Muscle layer of colon (tissue), 2 donors: ENCODE measurements around the gene CIAO3.
A peak's percentile ranks its signal among the peaks of the same experiment; 100 is the strongest.

ENCODE experiments used
- H3K27ac ChIP-seq: one replicate; pipeline ENCODE4 v1.7.0; 2013; ENCODE audit warnings: low read depth, mild to moderate bottlenecking, low read length, moderate library complexity
- H3K27me3 ChIP-seq, 2 donors: one replicate each; pipeline ENCODE4 v1.7.0; 2013; ENCODE audit warnings: low read length in 2 of 2, mild to moderate bottlenecking in 2 of 2; ENCODE audit not compliant: insufficient read depth in 2 of 2, control insufficient read depth in 1 of 2
- H3K36me3 ChIP-seq: one replicate; pipeline ENCODE4 v1.7.0; 2013; ENCODE audit warnings: mild to moderate bottlenecking, low read length; ENCODE audit not compliant: insufficient read depth
- H3K4me1 ChIP-seq: one replicate; pipeline ENCODE4 v1.7.0; 2013; ENCODE audit warnings: mild to moderate bottlenecking, low read length; ENCODE audit not compliant: insufficient read depth
- H3K4me3 ChIP-seq, 2 donors: one replicate each; pipeline ENCODE4 v1.7.0; 2013; ENCODE audit warnings: low read length in 2 of 2, low read depth in 1 of 2, mild to moderate bottlenecking in 1 of 2, moderate library complexity in 1 of 2
- H3K9ac ChIP-seq: one replicate; pipeline ENCODE4 v1.7.0; 2013; ENCODE audit warnings: low read length
- H3K9me3 ChIP-seq: one replicate; pipeline ENCODE4 v1.7.0; 2013; ENCODE audit warnings: mild to moderate bottlenecking, low read length
- donor health status: abdominal sarcoma.
- donor health status: Adenocarcinoma of cecum.

CIAO3 gene

DNA sequence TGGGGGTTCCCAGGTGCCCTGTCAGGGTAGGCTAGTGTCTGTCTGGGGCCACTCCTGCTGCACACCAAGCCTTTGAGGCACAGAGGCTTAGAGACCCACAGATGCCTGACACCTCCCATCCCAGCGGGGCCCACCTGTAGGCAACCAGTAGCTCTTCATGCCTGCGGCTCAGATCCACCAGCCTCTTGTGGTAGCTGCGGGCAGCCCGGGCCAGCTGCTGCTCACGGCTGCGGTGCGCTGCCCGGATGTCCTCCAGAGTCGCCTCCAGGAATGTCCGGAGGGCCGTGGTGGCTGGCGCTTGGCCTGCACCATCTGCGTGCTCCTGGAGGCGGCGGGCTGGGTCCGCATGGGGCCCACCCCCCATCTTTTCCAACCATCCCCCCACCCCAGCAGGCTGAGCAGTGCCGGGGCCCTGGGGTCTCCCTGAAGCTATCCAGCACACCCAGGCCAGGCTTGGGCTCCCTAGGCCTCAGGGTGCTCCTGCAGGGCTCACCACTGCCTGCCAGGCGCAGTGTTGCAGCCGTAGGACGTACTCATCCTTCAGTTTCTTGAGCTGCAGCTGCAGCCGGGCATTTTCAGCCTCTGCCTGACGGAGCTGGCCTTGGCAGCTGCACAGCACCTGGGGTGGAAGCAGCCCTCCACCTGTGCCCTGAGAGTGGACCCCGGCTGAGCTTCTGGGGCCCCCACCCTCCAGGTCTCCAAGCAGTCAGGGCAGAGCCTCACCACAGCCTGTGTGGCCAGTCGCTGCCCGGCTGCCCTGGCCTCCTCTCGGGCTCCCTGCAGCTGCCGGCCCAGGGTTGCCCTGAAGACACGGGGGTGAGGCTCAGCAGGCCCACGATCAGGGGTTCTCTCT lies 16.4 kb downstream of the CIAO3 start:
- Histone ChIP-seq H3K4me1 (peaks cover 28% of the 10 kb centered on the region), H3K27ac (no peak overlapping the region)

DNA sequence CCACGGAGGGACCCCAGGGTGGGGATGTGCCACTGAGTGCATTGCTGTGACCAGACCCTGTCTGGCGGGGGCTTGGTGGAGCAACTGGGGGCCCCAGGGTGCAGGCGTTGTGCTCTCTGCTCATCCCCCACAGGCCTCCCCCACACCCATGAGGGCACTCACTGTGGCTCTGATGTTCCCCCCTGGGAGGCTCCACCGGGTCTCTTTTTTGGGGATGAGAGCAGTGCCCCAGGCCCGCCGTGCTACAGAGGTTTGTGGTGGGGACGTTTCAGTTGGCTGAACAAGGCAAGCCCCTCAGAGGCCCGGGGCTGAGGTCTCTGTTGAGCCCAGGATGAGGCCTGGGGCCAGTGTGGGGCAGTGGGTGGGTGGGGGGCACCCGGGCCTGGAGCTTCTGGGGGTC lies 17.1 kb downstream of the CIAO3 start:
- Histone ChIP-seq H3K36me3 (no peaks in the 10 kb centered on the region), H3K9me3 (no peaks in the 10 kb centered on the region), H3K4me3 (no peak overlapping the region), H3K27me3 (peaks cover 16 to 41% of the 10 kb centered on the region in 2 donors), H3K9ac (no peak overlapping the region), H3K4me1 (peaks cover 30% of the 10 kb centered on the region), H3K27ac (no peak overlapping the region)

More for the DNA sequence above, 16.4 kb downstream of the CIAO3 start:
- no peaks in the 10 kb centered on the region for H3K9me3 ChIP-seq
- no peaks in the 10 kb centered on the region for H3K36me3 ChIP-seq
- no peak overlapping the region for H3K9ac ChIP-seq
- no peak overlapping the region for H3K4me3 ChIP-seq
- peaks cover 16 to 46% of the 10 kb centered on the region in 2 donors for H3K27me3 ChIP-seq

DNA sequence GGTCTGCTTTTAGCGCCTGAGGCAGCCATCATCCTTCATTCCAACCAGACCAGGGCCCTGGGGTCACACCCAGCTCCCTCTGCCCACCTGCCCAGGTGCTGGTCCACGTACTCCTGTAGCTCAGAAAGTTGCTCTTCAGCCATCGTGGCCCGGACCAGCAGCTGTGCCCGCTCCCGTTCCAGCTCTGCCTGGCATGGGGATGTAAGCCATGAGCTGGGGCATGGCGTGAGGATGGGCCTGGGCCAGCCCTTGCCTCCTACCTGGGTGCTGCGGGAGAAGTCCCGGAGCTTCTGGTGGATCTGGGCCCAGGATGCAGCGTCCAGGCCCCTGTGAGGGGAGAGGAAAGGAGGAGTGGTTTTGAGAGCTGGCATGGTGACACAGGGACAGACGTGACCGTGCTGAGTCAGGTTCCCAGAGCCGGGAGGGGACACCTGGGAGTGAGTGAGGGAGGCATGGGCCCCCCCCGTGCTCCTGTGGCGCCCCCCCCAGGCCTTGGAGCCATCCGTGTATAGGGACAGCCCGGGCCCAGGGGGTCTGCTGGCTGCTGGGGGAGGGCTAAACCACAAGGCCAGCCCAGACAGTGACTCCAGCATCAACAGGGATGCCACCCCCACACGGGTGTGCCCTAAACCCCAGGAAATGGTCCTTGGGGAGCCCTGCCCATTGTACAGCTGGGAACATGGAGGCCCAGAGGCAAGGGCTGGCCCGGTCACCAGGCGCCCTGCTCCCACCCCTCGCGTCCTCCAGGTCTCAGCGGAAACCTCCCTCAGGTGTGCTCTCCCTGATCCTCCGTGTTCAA lies 17.8 kb downstream of the CIAO3 start:
- H3K4me1 ChIP-seq: peaks cover 30% of the 10 kb centered on the region
- peaks cover 16 to 36% of the 10 kb centered on the region in 2 donors for H3K27me3 ChIP-seq
- H3K27ac ChIP-seq: no peak overlapping the region
- H3K4me3 ChIP-seq: no peak overlapping the region
- H3K9ac ChIP-seq: no peak overlapping the region
- no peaks in the 10 kb centered on the region for H3K36me3 ChIP-seq
- no peaks in the 10 kb centered on the region for H3K9me3 ChIP-seq

DNA sequence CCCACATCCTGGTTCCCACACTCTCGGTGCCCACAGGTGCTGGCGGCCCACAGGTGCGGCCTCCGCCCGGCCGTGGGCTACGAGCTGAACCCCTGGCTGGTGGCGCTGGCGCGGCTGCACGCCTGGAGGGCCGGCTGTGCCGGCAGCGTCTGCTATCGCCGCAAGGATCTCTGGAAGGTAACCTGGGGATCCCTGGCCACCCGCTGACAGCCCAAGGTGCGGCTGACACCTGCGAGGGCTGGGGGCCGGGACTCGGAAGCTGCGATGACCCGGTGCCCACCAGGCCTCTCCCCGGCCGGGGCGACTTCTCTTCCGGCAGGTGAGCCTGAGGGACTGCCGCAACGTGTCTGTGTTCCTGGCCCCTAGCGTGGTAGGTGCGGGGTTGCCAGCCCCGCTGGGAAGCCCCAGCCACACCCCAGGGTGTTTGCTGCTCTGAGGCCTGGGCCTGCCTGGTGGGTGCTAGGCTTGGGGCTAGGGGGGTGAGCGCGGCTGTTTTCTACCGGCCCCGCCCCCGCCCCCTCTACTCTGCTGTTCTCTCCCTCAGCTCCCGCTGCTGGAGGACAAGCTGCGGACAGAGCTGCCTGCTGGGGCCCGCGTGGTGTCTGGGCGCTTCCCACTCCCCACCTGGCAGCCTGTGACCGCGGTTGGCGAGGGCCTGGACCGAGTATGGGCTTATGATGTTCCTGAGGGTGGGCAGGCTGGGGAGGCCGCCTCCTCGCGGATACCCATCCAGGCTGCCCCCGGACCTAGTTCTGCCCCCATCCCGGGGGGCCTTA lies 18.8 kb downstream of the CIAO3 start:
- Histone ChIP-seq H3K36me3 (no peaks in the 10 kb centered on the region), H3K9me3 (no peaks in the 10 kb centered on the region), H3K4me3 (peak overlapping the region; percentile 68 to 91), H3K4me1 (peaks cover 25% of the 10 kb centered on the region), H3K9ac (no peak overlapping the region), H3K27ac (no peak overlapping the region), H3K27me3 (peaks cover 11 to 29% of the 10 kb centered on the region in 2 donors)

DNA sequence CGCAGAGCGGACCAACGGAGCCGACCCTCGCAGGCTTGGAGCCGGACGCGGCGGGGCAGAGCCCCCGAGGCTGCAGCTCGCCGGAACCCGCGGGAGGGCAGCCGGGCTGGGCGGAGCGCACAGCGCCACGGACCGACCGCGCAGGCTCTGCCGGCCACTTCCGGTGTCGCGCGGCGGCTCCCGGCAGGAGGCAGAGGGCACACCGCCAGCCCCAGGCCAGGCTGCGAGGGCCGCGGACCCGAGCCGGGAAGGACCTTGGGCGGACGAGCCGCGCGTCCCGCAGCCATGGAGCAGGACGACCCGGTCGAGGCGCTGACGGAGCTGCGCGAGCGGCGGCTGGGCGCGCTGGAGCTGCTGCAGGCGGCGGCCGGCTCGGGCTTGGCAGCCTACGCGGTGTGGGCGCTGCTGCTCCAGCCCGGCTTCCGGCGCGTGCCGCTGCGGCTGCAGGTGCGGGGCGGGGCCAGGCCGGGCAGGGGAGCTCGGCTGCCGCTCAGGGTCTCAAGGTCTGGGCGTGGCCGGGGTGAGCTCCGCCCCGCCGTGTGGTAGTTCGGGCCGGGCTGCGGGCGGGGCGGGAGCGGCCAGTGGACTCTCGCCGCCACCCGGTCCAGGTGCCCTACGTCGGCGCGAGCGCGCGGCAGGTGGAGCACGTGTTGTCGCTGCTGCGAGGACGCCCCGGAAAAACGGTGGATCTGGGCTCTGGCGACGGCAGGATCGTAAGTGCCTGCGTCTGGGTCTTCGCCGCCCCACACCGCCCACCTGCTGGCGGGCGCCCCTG lies 19.6 kb downstream of the CIAO3 start, which contains the start of gene ANTKMT:
Gene ANTKMT, plus strand, starts transcription at position 157 of the 775 bp plus-strand sequence. Its CDS starts 129 bp downstream, at position 286.
- H3K9me3 ChIP-seq: no peaks in the 10 kb centered on the region
- H3K4me1 ChIP-seq: peaks cover 25% of the 10 kb centered on the region
- peak within 1 kb of the TSS; percentile 68 to 91 for H3K4me3 ChIP-seq
- peaks cover 6 to 31% of the 10 kb centered on the region in 2 donors for H3K27me3 ChIP-seq
- H3K36me3 ChIP-seq: no peaks in the 10 kb centered on the region
- peak within 1 kb of the TSS; percentile 27 for H3K9ac ChIP-seq
- H3K27ac ChIP-seq: peak within 1 kb of the TSS; percentile 98

DNA sequence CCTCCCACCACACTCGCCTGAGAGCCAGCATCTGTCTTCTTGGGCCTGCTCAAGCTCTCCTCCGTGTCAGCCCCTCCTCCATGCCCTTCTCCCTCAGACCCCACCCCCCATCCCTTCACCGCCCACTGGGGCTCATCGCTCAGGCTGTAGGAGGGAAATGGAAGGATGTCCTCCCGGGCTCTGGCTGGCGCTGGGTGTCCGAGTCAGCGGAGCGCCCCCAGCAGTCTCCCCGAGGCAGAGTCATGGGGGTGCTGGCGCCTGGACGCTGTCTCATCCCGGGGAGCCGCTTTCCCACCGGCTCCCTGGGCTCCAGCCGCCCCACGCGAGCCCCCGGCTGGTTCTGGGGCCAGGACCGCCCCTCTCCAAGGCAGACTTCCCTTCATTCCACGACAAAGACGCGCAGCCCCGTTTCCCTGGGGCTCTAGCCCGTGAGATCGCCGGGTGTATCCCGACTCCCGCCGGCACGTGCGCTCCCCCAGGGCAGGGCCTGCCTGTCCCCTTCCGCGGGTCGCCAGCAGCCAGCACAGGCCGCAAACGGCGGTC lies 20.3 kb downstream of the CIAO3 start:
- Histone ChIP-seq H3K4me3 (peak overlapping the region; percentile 68 to 91), H3K9me3 (no peaks in the 10 kb centered on the region), H3K27ac (peak overlapping the region; percentile 98), H3K9ac (peak overlapping the region; percentile 27), H3K4me1 (peaks cover 31% of the 10 kb centered on the region), H3K27me3 (peaks cover 0 to 29% of the 10 kb centered on the region in 2 donors), H3K36me3 (no peaks in the 10 kb centered on the region)

DNA sequence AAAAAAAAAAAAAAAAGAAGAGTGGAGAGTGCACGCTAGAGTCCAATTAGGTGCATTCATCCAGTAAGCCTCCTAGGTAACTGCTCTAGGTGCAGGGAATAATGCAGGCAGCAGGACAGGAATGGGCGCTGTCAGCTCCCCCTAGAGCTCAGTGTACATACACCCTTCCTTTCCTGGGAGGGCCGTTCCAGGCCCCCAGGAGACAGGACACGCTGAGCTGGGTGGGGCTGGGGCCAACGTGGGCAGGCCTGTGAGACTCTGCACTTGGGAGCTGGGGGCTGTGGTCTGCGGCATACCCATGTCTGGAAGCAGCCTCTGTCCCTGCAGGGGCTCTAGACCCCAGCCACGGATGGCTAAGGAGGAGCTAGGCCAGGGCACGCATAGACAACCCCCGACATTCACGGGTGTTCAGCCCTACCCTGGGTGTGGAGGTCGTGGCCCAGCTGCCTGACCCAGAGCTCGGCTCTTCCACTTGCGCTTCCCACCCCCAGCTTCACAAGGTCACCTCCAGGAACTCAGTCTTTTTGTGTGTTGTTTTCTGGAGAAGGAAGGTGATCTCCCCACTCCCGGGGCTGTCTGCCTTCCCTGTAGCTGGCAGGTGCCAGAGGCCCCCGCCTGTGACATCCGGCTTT lies 20.9 kb downstream of the CIAO3 start:
- Histone ChIP-seq H3K27ac (peak overlapping the region; percentile 98), H3K36me3 (no peaks in the 10 kb centered on the region), H3K27me3 (peaks cover 0 to 23% of the 10 kb centered on the region in 2 donors), H3K4me1 (peaks cover 31% of the 10 kb centered on the region), H3K4me3 (peak overlapping the region; percentile 68 to 91), H3K9ac (peak overlapping the region; percentile 27), H3K9me3 (no peaks in the 10 kb centered on the region)

DNA sequence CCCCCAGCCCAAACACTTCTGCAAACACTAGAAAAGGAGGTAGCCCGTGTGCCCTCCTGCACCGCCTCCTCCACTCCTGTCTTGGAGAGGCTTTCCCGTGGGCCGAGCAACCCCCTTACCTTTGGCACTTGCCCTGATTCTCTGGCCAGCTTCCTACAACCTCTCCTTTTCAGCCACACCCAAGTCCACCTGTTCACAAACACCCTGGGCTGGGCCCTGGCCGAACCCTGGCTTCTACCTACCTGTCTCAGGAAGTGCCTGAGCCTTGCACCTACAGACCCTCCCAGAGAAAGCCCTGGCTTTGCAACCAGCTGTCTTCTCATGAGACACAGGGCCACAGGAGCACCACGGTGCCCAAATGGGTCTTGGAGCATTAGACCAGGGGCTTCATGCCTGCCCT lies 21.9 kb downstream of the CIAO3 start:
- no peaks in the 10 kb centered on the region for H3K9me3 ChIP-seq
- H3K27me3 ChIP-seq: peaks cover 0 to 23% of the 10 kb centered on the region in 2 donors
- peaks cover 34% of the 10 kb centered on the region for H3K4me1 ChIP-seq
- H3K9ac ChIP-seq: no peak overlapping the region
- no peak overlapping the region for H3K27ac ChIP-seq
- H3K36me3 ChIP-seq: no peaks in the 10 kb centered on the region
- H3K4me3 ChIP-seq: no peak overlapping the region

DNA sequence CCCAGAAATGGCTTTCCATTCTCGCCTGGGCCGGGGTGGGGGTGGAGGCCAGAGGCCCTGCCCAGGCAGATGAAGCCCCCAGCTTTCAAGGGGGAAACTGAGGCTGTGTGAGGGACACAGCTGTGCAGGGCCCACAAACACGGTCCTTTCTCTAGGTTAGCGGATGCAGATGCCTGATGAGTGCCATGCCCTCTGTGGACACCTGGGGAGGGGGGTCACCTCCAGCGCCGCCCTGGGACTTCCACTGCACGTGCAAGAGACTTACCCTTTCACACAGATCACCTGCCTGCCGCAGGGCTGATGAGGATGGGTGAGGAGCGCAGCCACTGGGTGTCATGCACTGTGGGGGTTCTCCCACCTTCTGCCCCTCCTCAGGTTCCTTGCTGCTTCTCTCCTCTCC lies 22.4 kb downstream of the CIAO3 start:
- Histone ChIP-seq H3K27ac (no peak overlapping the region), H3K9ac (no peak overlapping the region)

More for the DNA sequence above, 22.4 kb downstream of the CIAO3 start:
- Histone ChIP-seq H3K9me3 (no peaks in the 10 kb centered on the region), H3K4me1 (peaks cover 34% of the 10 kb centered on the region), H3K27me3 (peaks cover 0 to 20% of the 10 kb centered on the region in 2 donors), H3K4me3 (no peak overlapping the region), H3K36me3 (no peaks in the 10 kb centered on the region)
